ENCODE measurements around the gene UBAP1L.
"Not testable (repeated sequence)": the region's sequence is repeated elsewhere in the genome, so short reads cannot be mapped to it uniquely, and the experiment has no call there.

The UBAP1L gene

GRCh38 chr15:65079580-65079979 lies 35.4 kb downstream of the UBAP1L start:
- TF ChIP-seq POLR2A (IDR thresholded peaks at IDR 0.05; ENCODE audit: low read depth, low read length) (no peak), TAF1 (IDR thresholded peaks at IDR 0.05; ENCODE audit: borderline replicate concordance, low read depth, low read length) (no peak), POLR2AphosphoS5 (IDR thresholded peaks at IDR 0.05; ENCODE audit: low read depth, low read length) (no peak)
- DNase-seq (ENCODE audit: insufficient read length) (no peak), FAIRE-seq (no peak)

DNA sequence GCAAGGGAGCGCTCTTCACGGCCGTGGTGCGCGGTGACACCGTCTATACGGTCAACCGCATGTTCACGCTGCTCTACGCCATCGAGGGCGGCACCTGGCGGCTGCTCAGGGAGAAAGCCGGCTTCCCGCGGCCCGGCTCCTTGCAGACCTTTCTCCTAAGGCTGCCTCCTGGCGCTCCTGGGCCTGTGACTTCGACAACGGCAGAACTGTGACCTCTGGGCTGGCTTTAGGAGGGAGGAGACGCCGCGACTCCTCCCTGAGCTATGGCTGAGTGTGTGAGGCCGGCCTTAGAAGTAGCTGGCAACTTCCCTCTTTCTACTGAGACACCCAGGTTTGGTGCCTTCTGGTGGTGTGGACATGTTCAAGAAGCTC lies 37.0 kb downstream of the UBAP1L start:
- TF ChIP-seq POLR2AphosphoS5 (IDR thresholded peaks at IDR 0.05; ENCODE audit: low read depth, low read length): no peak
- TF ChIP-seq POLR2A (IDR thresholded peaks at IDR 0.05; ENCODE audit: low read depth, low read length): no peak
- TF ChIP-seq TAF1 (IDR thresholded peaks at IDR 0.05; ENCODE audit: borderline replicate concordance, low read depth, low read length): no peak
- FAIRE-seq (no peak), DNase-seq (ENCODE audit: insufficient read length) (no peak)

- no peak for DNase-seq (ENCODE audit: insufficient read length)
- TF ChIP-seq POLR2AphosphoS5 (IDR thresholded peaks at IDR 0.05; ENCODE audit: low read depth, low read length): no peak
- TF ChIP-seq TAF1 (IDR thresholded peaks at IDR 0.05; ENCODE audit: borderline replicate concordance, low read depth, low read length): no peak
- TF ChIP-seq POLR2A (IDR thresholded peaks at IDR 0.05; ENCODE audit: low read depth, low read length): no peak
- no peak for FAIRE-seq
These were observed 37.6 kb downstream of the UBAP1L start for GRCh38 chr15:65077291-65077980.

GRCh38 chr15:65076486-65077290 lies 38.3 kb downstream of the UBAP1L start, which contains the start of gene KBTBD13:
KBTBD13 (plus strand) TSS chr15:65076746; CDS start chr15:65076816, 70 bp downstream.
- DNase-seq (ENCODE audit: insufficient read length) (no peak), FAIRE-seq (no peak)
- no peak for TF ChIP-seq TAF1 (IDR thresholded peaks at IDR 0.05; ENCODE audit: borderline replicate concordance, low read depth, low read length)
- no peak for TF ChIP-seq POLR2AphosphoS5 (IDR thresholded peaks at IDR 0.05; ENCODE audit: low read depth, low read length)
- no peak for TF ChIP-seq POLR2A (IDR thresholded peaks at IDR 0.05; ENCODE audit: low read depth, low read length)

- not testable (repeated sequence) for DNase-seq (ENCODE audit: insufficient read length); FAIRE-seq
These were observed 39.2 kb downstream of the UBAP1L start for GRCh38 chr15:65075607-65076395.

DNA sequence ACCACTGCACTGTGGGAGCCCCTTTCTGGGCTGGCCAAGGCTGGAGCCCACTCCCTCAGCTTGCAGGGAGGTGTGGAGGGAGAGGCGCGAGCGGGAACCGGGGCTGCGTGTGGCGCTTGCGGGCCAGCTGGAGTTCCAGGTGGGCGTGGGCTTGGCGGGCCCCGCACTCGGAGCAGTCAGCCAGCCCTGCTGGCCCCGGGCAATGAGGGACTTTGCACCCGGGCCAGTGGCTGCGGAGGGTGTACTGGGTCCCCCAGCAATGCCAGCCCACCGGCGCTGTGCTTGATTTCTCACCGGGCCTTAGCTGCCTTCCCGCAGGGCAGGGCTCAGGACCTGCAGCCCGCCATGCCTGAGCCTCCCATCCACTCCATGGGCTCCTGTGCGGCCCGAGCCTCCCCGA lies 40.1 kb downstream of the UBAP1L start:
- FAIRE-seq: not testable (repeated sequence)

GRCh38 chr15:65072617-65073016 lies 42.4 kb downstream of the UBAP1L start:
- no peak for TF ChIP-seq POLR2AphosphoS5 (IDR thresholded peaks at IDR 0.05; ENCODE audit: low read depth, low read length)
- TF ChIP-seq TAF1 (IDR thresholded peaks at IDR 0.05; ENCODE audit: borderline replicate concordance, low read depth, low read length): no peak
- TF ChIP-seq POLR2A (IDR thresholded peaks at IDR 0.05; ENCODE audit: low read depth, low read length): no peak
- DNase-seq (ENCODE audit: insufficient read length): no peak
- FAIRE-seq: no peak

More for the DNA sequence above, 40.1 kb downstream of the UBAP1L start:
- not testable (repeated sequence) for DNase-seq (ENCODE audit: insufficient read length)

DNA sequence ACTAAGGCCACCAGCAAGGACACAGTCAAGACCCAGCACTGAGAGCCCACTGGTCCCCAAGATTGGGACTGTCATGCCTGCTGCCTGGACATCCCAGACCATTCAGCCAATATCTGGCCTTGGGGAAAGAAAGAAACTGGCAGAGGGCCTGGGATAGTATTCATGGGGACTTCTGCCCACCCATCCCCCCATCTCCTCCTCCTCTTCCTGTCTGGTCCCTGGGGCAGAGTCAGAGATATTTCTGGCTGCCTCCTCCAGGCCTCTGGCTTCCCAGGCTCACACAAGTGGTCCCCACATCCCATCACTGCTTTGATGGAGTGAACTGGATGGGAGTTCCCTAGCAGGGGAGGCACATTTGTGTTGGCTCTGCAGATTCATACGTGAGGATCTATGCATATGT lies 43.0 kb downstream of the UBAP1L start:
- DNase-seq (ENCODE audit: insufficient read length): no peak
- FAIRE-seq: no peak
- TF ChIP-seq TAF1 (IDR thresholded peaks at IDR 0.05; ENCODE audit: borderline replicate concordance, low read depth, low read length) (no peak), POLR2A (IDR thresholded peaks at IDR 0.05; ENCODE audit: low read depth, low read length) (no peak), POLR2AphosphoS5 (IDR thresholded peaks at IDR 0.05; ENCODE audit: low read depth, low read length) (no peak)

DNA sequence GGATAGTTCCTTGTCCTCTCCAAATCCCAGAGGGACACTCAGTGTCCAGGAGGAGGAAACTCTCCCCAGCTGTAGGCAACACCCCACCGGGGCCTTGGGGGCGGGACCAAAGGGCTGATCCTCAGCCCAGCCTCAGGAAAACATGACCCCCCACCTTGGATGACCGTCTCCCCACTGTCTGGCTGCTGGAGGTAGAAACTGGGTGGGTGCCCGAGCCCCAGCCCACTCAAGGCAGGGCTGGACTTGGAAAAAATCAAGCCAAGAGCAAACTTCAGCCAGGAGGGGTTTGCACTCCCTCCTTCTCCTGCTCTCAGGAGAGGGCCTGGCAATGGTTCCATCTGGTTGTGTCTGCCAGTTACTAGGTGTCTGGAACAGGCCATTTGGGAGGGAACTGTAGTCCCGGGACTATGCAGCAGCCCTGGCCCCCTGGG lies 43.6 kb downstream of the UBAP1L start:
- no peak for FAIRE-seq
- TF ChIP-seq POLR2A (IDR thresholded peaks at IDR 0.05; ENCODE audit: low read depth, low read length) (no peak), POLR2AphosphoS5 (IDR thresholded peaks at IDR 0.05; ENCODE audit: low read depth, low read length) (no peak), TAF1 (IDR thresholded peaks at IDR 0.05; ENCODE audit: borderline replicate concordance, low read depth, low read length) (no peak)
- no peak for DNase-seq (ENCODE audit: insufficient read length)

- DNase-seq (ENCODE audit: insufficient read length) (no peak), FAIRE-seq (no peak)
- no peak for TF ChIP-seq TAF1 (IDR thresholded peaks at IDR 0.05; ENCODE audit: borderline replicate concordance, low read depth, low read length)
- no peak for TF ChIP-seq POLR2AphosphoS5 (IDR thresholded peaks at IDR 0.05; ENCODE audit: low read depth, low read length)
- no peak for TF ChIP-seq POLR2A (IDR thresholded peaks at IDR 0.05; ENCODE audit: low read depth, low read length)
These were observed 45.0 kb downstream of the UBAP1L start for GRCh38 chr15:65069779-65070546.

DNA sequence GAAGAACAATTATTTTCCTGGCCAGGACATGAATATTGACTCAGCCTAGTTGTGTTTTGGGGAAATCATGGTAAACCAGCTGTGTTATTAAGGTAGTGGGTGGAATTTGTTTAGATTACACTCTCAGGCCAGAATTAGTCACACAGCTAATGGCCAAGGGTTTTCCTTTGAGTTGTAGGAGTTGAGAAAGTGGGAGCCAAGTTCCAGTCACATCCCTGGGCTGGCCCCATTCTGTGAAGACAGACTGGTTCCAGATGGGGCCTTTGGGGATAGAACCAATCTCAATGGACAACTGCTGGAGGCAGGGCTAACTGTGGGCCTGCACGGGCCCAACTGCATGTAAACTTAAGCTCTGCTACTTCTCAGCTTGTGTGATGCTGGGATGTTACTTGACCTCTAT lies 45.8 kb downstream of the UBAP1L start:
- DNase-seq (ENCODE audit: insufficient read length) (no peak), FAIRE-seq (no peak)
- TF ChIP-seq TAF1 (IDR thresholded peaks at IDR 0.05; ENCODE audit: borderline replicate concordance, low read depth, low read length): no peak
- no peak for TF ChIP-seq POLR2AphosphoS5 (IDR thresholded peaks at IDR 0.05; ENCODE audit: low read depth, low read length)
- TF ChIP-seq POLR2A (IDR thresholded peaks at IDR 0.05; ENCODE audit: low read depth, low read length): no peak

Measured in GM12892 (cell line).